Neural progenitor cell (in vitro differentiated cells): Measurements from ENCODE around the gene TLNRD1. TPM values are rescaled to one million over a fixed set of nuclear protein-coding genes. Genes with fewer than 3 reads are reported as not detected.

Experiments
- DNase-seq: peaks from one replicate; pipeline ENCODE4 v3.0.0-alpha.2; 2016; ENCODE audit warnings: low spot score
- H2AFZ ChIP-seq: fragments of 200-600 bp; sonication (generic); replicated peaks from 2 replicates; pipeline ENCODE4 v1.6.1; 2016; ENCODE audit warnings: antibody characterized with exemption
- H3F3A ChIP-seq: fragments of 200-600 bp; sonication (generic); 2 replicates; pipeline ENCODE4 v1.6.1; 2016; ENCODE audit warnings: antibody characterized with exemption, low read depth
- H3K27ac ChIP-seq: fragments of 200-600 bp; sonication (generic); 2 replicates; pipeline ENCODE4 v1.5.1; 2016; ENCODE audit warnings: mild to moderate bottlenecking
- H3K27me3 ChIP-seq: fragments of 200-600 bp; sonication (generic); 2 replicates; pipeline ENCODE4 v1.6.1; 2016; ENCODE audit warnings: mild to moderate bottlenecking, moderate library complexity
- H3K36me3 ChIP-seq: fragments of 200-600 bp; sonication (generic); 2 replicates; pipeline ENCODE4 v1.5.1; 2016
- H3K4me1 ChIP-seq: fragments of 200-600 bp; sonication (generic); 2 replicates; pipeline ENCODE4 v1.6.1; 2016; ENCODE audit warnings: mixed run types
- H3K4me2 ChIP-seq: fragments of 200-600 bp; sonication (generic); 2 replicates; pipeline ENCODE4 v1.6.1; 2016
- H3K4me3 ChIP-seq: fragments of 200-600 bp; sonication (generic); 2 replicates; pipeline ENCODE4 v1.5.1; 2016
- H3K79me2 ChIP-seq: fragments of 200-600 bp; sonication (generic); 2 replicates; pipeline ENCODE4 v1.6.1; 2016; ENCODE audit warnings: low read depth
- H3K9ac ChIP-seq: fragments of 200-600 bp; sonication (generic); 2 replicates; pipeline ENCODE4 v1.6.1; 2016
- H3K9me3 ChIP-seq: fragments of 200-600 bp; sonication (generic); 2 replicates; pipeline ENCODE4 v1.5.1; 2016; ENCODE audit warnings: low read depth
- H4K20me1 ChIP-seq: fragments of 200-600 bp; sonication (generic); 2 replicates; pipeline ENCODE4 v1.6.1; 2016; ENCODE audit warnings: low read depth
- H3K27ac Mint-ChIP-seq: 3 replicates; pipeline ENCODE4 v1.8.0; 2021; ENCODE audit warnings: mixed read lengths
- H3K27me3 Mint-ChIP-seq: 2 replicates; pipeline ENCODE4 v1.8.0; 2022; ENCODE audit warnings: low read depth, mild to moderate bottlenecking, inconsistent platforms, moderate library complexity, mixed read lengths; ENCODE audit not compliant: insufficient read depth
- H3K36me3 Mint-ChIP-seq: 3 replicates; pipeline ENCODE4 v1.8.0; 2021; ENCODE audit warnings: mixed read lengths
- H3K4me1 Mint-ChIP-seq: 3 replicates; pipeline ENCODE4 v1.8.0; 2021; ENCODE audit warnings: mixed read lengths
- H3K4me3 Mint-ChIP-seq: 3 replicates; pipeline ENCODE4 v1.8.0; 2021; ENCODE audit warnings: mild to moderate bottlenecking, moderate library complexity, mixed read lengths
- H3K9me3 Mint-ChIP-seq: 3 replicates; pipeline ENCODE4 v1.8.0; 2020; ENCODE audit warnings: mixed read lengths
- CTCF ChIP-seq: fragments of 200-600 bp; sonication (generic); IDR thresholded peaks from 2 replicates; pipeline ENCODE4 v1.5.1; 2017; ENCODE audit warnings: antibody characterized with exemption, mild to moderate bottlenecking
- EZH2 ChIP-seq: fragments of 200-600 bp; sonication (generic); IDR thresholded peaks from 2 replicates; pipeline ENCODE4 v1.6.1; 2017; ENCODE audit warnings: antibody characterized with exemption, mild to moderate bottlenecking, moderate library complexity
- EZH2phosphoT487 ChIP-seq: fragments of 200-600 bp; sonication (generic); IDR thresholded peaks from 2 replicates; pipeline ENCODE4 v1.6.1; 2017; ENCODE audit warnings: antibody characterized with exemption
- total RNA-seq: library from RNA; depleted of rRNA; stranded (reverse); fragments of >200 nt; gene quantifications from 2 replicates; pipeline ENCODE4 v1.2.3, GENCODE V29; 2015; ENCODE audit warnings: low replicate concordance

The TLNRD1 gene
- total RNA-seq, 1 donor from 2014 or later = 7.3 TPM

GRCh38 chr15:81047928-81048327, 47.2 kb downstream of the TLNRD1 start:
- Histone ChIP-seq H3K9ac (no peak overlapping the region), H4K20me1 (no peaks in the 10 kb centered on the region), H3K36me3 (no peaks in the 10 kb centered on the region), H3K27me3 (no peaks in the 10 kb centered on the region), H3K27ac (no peak overlapping the region), H2AFZ (no peak overlapping the region), H3F3A (no peaks in the 10 kb centered on the region), H3K4me2 (no peak overlapping the region), H3K79me2 (no peaks in the 10 kb centered on the region), H3K4me1 (no peaks in the 10 kb centered on the region), H3K4me3 (no peak overlapping the region), H3K9me3 (no peaks in the 10 kb centered on the region)
- TF ChIP-seq CTCF (no peak), EZH2 (no peak), EZH2phosphoT487 (no peak)
- Mint-ChIP-seq H3K4me3 (no peak overlapping the region), H3K36me3 (no peaks in the 10 kb centered on the region), H3K4me1 (peaks cover 5% of the 10 kb centered on the region), H3K9me3 (no peaks in the 10 kb centered on the region), H3K27me3 (peaks cover 6% of the 10 kb centered on the region), H3K27ac (no peak overlapping the region)
- DNase-seq = no peak

GRCh38 chr15:81049835-81050234, 49.1 kb downstream of the TLNRD1 start:
- Histone ChIP-seq H3F3A (no peaks in the 10 kb centered on the region), H3K9me3 (no peaks in the 10 kb centered on the region), H3K27me3 (no peaks in the 10 kb centered on the region), H3K4me3 (no peak overlapping the region), H3K4me1 (no peaks in the 10 kb centered on the region), H3K4me2 (no peak overlapping the region), H3K36me3 (no peaks in the 10 kb centered on the region), H3K9ac (no peak overlapping the region), H2AFZ (no peak overlapping the region), H4K20me1 (no peaks in the 10 kb centered on the region), H3K79me2 (no peaks in the 10 kb centered on the region), H3K27ac (no peak overlapping the region)
- Mint-ChIP-seq H3K9me3 (no peaks in the 10 kb centered on the region), H3K4me1 (peaks cover 5% of the 10 kb centered on the region), H3K27me3 (peaks cover 6% of the 10 kb centered on the region), H3K27ac (no peak overlapping the region), H3K4me3 (no peak overlapping the region), H3K36me3 (no peaks in the 10 kb centered on the region)
- TF ChIP-seq CTCF (no peak), EZH2phosphoT487 (no peak), EZH2 (no peak)
- no peak for DNase-seq

GRCh38 chr15:81050259-81050658, 49.5 kb downstream of the TLNRD1 start:
- no peaks in the 10 kb centered on the region for H3K27me3 ChIP-seq
- H3K4me3 ChIP-seq = no peak overlapping the region
- no peaks in the 10 kb centered on the region for H4K20me1 ChIP-seq
- TF ChIP-seq EZH2phosphoT487 (no peak), EZH2 (no peak), CTCF (no peak)
- Mint-ChIP-seq H3K9me3 (no peaks in the 10 kb centered on the region), H3K27ac (no peak overlapping the region), H3K4me3 (no peak overlapping the region), H3K36me3 (no peaks in the 10 kb centered on the region), H3K27me3 (peaks cover 6% of the 10 kb centered on the region), H3K4me1 (peaks cover 5% of the 10 kb centered on the region)
- H3K9me3 ChIP-seq = no peaks in the 10 kb centered on the region
- DNase-seq = no peak
- H3K27ac ChIP-seq = no peak overlapping the region
- H3K4me2 ChIP-seq = no peak overlapping the region
- H3K36me3 ChIP-seq = no peaks in the 10 kb centered on the region
- H3K4me1 ChIP-seq = no peaks in the 10 kb centered on the region
- no peak overlapping the region for H2AFZ ChIP-seq
- no peaks in the 10 kb centered on the region for H3K79me2 ChIP-seq
- H3K9ac ChIP-seq = no peak overlapping the region
- H3F3A ChIP-seq = no peaks in the 10 kb centered on the region

- H3K9me3 ChIP-seq = no peaks in the 10 kb centered on the region
- no peak for DNase-seq
- H3K27ac ChIP-seq = no peak overlapping the region
- H3K4me2 ChIP-seq = no peak overlapping the region
- H3K4me1 ChIP-seq = no peaks in the 10 kb centered on the region
- no peak overlapping the region for H3K4me3 Mint-ChIP-seq
- no peak overlapping the region for H2AFZ ChIP-seq
- no peak overlapping the region for H3K9ac ChIP-seq
- H3K27ac Mint-ChIP-seq = no peak overlapping the region
- peaks cover 6% of the 10 kb centered on the region for H3K27me3 Mint-ChIP-seq
- TF ChIP-seq EZH2phosphoT487 (no peak), EZH2 (no peak), CTCF (no peak)
- no peaks in the 10 kb centered on the region for H3F3A ChIP-seq
- peaks cover 5% of the 10 kb centered on the region for H3K4me1 Mint-ChIP-seq
- H3K27me3 ChIP-seq = no peaks in the 10 kb centered on the region
- H3K36me3 ChIP-seq = no peaks in the 10 kb centered on the region
- no peaks in the 10 kb centered on the region for H3K79me2 ChIP-seq
- no peaks in the 10 kb centered on the region for H3K36me3 Mint-ChIP-seq
- H3K9me3 Mint-ChIP-seq = no peaks in the 10 kb centered on the region
- H4K20me1 ChIP-seq = no peaks in the 10 kb centered on the region
- no peak overlapping the region for H3K4me3 ChIP-seq
These were observed 50.1 kb downstream of the TLNRD1 start for GRCh38 chr15:81050805-81051204.
